Measurements from ENCODE around the gene TOP3A. TPM values are rescaled to one million over a fixed set of nuclear protein-coding genes. Genes with fewer than 3 reads are reported as not detected.

Gene TOP3A
- total and polyA plus RNA-seq, 2 of the 4 experiments (the other 2 are of a cell fraction) = 13.4 to 21.3 TPM

DNA sequence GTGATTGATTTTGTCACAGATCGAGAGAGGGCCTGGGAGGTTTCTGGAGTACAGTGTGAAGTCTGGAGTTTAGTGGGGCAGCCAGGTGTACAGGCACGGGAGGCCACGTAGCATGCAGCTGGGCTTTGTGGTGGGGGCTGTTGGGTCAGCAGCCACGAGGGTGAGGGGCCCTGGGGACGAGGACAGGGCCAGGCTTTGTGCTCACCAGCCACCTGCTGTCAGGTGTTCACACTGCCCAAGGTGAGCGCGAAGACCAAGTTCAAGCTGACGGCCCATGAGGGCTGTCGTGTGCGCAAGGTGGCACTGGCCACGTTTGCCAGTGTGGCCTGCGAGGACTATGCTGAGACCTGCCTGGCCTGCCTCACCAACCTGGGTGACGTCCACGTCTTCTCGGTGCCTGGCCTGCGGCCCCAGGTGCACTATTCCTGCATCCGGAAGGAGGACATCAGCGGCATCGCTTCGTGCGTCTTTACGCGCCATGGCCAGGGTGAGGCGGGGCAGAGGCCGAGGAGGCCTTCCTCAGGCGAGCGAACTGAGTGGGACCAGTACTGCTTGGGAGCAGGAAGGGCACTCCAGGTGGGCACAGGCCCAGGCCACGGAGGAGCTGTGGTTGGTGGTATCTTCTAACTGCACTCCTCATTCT lies 73.4 kb downstream of the TOP3A start:
- no peak overlapping the region for H3K14ac ChIP-seq (replicated peaks; ENCODE audit: low read depth, low read length)
- H4K91ac ChIP-seq (ENCODE audit: insufficient read depth, low read depth, low read length) = no peak overlapping the region
- H2AK9ac ChIP-seq (replicated peaks; ENCODE audit: low read depth, low read length, poor library complexity) = peak overlapping the region; percentile 72
- no peak overlapping the region for H3K9ac ChIP-seq (ENCODE audit: low read depth, low read length)
- no peak overlapping the region for H2BK15ac ChIP-seq (ENCODE audit: low read depth, low read length)
- H3K9me3 ChIP-seq (ENCODE audit: control insufficient read depth, insufficient read depth, low read length) = no peaks in the 10 kb centered on the region
- no peak overlapping the region for H2AK5ac ChIP-seq (ENCODE audit: low read depth, low read length)
- DNase-seq (no peak), ATAC-seq (ENCODE audit: low read depth) (no peak)
- no TSS peak for BruUV-seq (replicated peaks)
- H3K4me3 ChIP-seq (ENCODE audit: insufficient read depth, low read depth, low read length) = no peak overlapping the region
- no peak overlapping the region for H3K56ac ChIP-seq (ENCODE audit: extremely low read depth, insufficient read depth, low read length)
- WGBS, 2 experiments (ENCODE audit: extremely low coverage in 2 of 2, insufficient read length in 1 of 2) = 83% methylated on average over 14 of the region's 28 CpGs; no CpG with 5 or more reads in 1 of the 2 experiments
- in situ Hi-C loops (cut with MboI; ENCODE audit: low sequenced_read_pairs) = no loop called here
- no peak overlapping the region for H2BK5ac ChIP-seq (ENCODE audit: low read depth, low read length, poor library complexity, severe bottlenecking)
- no peak overlapping the region for H3K4me2 ChIP-seq (ENCODE audit: low read depth, low read length)
- no peak overlapping the region for H4K5ac ChIP-seq (ENCODE audit: low read depth, low read length)
- intact Hi-C loops (cut with micrococcal nuclease) = no loop called here
- H3K4ac ChIP-seq (ENCODE audit: low read depth, low read length) = no peak overlapping the region
- H2BK20ac ChIP-seq (ENCODE audit: low read depth, low read length) = no peak overlapping the region
- peaks cover 14% of the 10 kb centered on the region for H4K20me1 ChIP-seq (ENCODE audit: insufficient read depth, low read length)
- H3K18ac ChIP-seq (ENCODE audit: low read depth, low read length) = no peak overlapping the region
- no peaks in the 10 kb centered on the region for H3K4me1 ChIP-seq (ENCODE audit: control insufficient read depth, insufficient read depth, low read length)
- ChIA-PET POLR2A (ENCODE audit: unreplicated experiment) (no interaction called here), CTCF (no interaction called here)
- peaks cover 3 to 14% of the 10 kb centered on the region in 2 experiments; a peak in 2 of 4 replicates for H3K79me1 ChIP-seq (ENCODE audit: low read depth in 1 of 2, low read length in 2 of 2)
- H2BK120ac ChIP-seq (ENCODE audit: low read depth, low read length) = no peak overlapping the region
- no peak for TF ChIP-seq MAZ (IDR thresholded peaks at IDR 0.05; ENCODE audit: borderline replicate concordance, low read depth, low read length)
- H3K9me1 ChIP-seq (ENCODE audit: insufficient read depth, low read length) = peaks cover 3% of the 10 kb centered on the region
- H3K36me3 ChIP-seq (ENCODE audit: control insufficient read depth, insufficient read depth, low read length) = peaks cover 73% of the 10 kb centered on the region
- no peak overlapping the region for H3K27ac ChIP-seq (ENCODE audit: insufficient read depth, low read length)
- H2AFZ ChIP-seq (replicated peaks; ENCODE audit: low read length, poor library complexity) = peak overlapping the region; percentile 58
- no peaks in the 10 kb centered on the region for H3K27me3 ChIP-seq (ENCODE audit: control insufficient read depth, insufficient read depth, low read length)
- H3K23ac ChIP-seq (ENCODE audit: low read depth, low read length) = no peak overlapping the region
- dilution Hi-C loops (cut with HindIII; ENCODE audit: low sequenced_read_pairs, unreplicated experiment) = no loop called here
- no peak overlapping the region for H4K8ac ChIP-seq (ENCODE audit: low read depth in 2 of 2, low read length in 2 of 2)

Measured in IMR-90 (cell line).